ENCODE results near the gene SPPL2C.

DNA sequence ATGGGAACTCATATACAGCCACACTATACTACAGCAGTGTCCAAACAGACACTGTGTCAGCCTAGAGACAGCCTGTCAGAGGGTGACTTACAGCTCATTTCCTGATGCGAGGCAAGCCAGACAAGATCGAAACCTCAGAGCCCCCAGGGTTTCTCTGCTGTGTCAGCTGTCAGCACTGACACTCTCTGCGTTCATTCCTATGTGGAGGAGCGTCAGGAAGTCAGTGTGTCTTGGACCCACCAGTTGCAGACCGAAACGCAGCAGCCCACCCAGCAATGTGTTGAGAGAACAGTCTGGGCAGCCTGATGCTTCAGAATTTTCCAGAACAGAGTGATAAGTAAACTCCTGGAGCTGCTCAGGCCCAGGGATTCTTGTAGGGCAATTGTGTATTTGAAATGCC is 29.0 kb downstream of the SPPL2C start:
- TF ChIP-seq, protein P1, sequence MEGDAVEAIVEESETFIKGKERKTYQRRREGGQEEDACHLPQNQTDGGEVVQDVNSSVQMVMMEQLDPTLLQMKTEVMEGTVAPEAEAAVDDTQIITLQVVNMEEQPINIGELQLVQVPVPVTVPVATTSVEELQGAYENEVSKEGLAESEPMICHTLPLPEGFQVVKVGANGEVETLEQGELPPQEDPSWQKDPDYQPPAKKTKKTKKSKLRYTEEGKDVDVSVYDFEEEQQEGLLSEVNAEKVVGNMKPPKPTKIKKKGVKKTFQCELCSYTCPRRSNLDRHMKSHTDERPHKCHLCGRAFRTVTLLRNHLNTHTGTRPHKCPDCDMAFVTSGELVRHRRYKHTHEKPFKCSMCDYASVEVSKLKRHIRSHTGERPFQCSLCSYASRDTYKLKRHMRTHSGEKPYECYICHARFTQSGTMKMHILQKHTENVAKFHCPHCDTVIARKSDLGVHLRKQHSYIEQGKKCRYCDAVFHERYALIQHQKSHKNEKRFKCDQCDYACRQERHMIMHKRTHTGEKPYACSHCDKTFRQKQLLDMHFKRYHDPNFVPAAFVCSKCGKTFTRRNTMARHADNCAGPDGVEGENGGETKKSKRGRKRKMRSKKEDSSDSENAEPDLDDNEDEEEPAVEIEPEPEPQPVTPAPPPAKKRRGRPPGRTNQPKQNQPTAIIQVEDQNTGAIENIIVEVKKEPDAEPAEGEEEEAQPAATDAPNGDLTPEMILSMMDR (IDR thresholded peaks at IDR 0.05) = no peak
- TF ChIP-seq EZH2phosphoT487 (IDR thresholded peaks at IDR 0.05) (no peak), EZH2 (IDR thresholded peaks at IDR 0.05) (no peak)
